Fibroblast of lung (primary cell): ENCODE results near the gene ZNHIT2. TPM values are rescaled to one million over a fixed set of nuclear protein-coding genes. Genes with fewer than 3 reads are reported as not detected.

Experiments used
- DNase-seq, 2 donors: peaks; one replicate each; pipeline versions ENCODE4 v3.0.0 to v3.0.0-alpha.2; 2010; ENCODE audit warnings: low read depth in 2 of 2
- H2AFZ ChIP-seq: 2 replicates; pipeline ENCODE4 v1.5.1; 2012; ENCODE audit warnings: low read length, control low read depth, inconsistent platforms
- H3K27ac ChIP-seq: 2 replicates; pipeline ENCODE4 v1.5.1; 2011; ENCODE audit warnings: low read length, control low read depth; ENCODE audit not compliant: insufficient read depth
- H3K27me3 ChIP-seq: 2 replicates; pipeline ENCODE4 v1.5.1; 2011; ENCODE audit warnings: mild to moderate bottlenecking, low read length; ENCODE audit not compliant: control insufficient read depth, insufficient read depth
- H3K36me3 ChIP-seq: 2 replicates; pipeline ENCODE4 v1.5.1; 2011; ENCODE audit warnings: low read length; ENCODE audit not compliant: control insufficient read depth, insufficient read depth
- H3K4me1 ChIP-seq: 2 replicates; pipeline ENCODE4 v1.5.1; 2011; ENCODE audit warnings: low read length; ENCODE audit not compliant: control insufficient read depth, insufficient read depth; ENCODE audit errors: extremely low read depth
- H3K4me2 ChIP-seq: 2 replicates; pipeline ENCODE4 v1.5.1; 2011; ENCODE audit warnings: low read length, control low read depth; ENCODE audit not compliant: insufficient read depth; ENCODE audit errors: extremely low read depth
- H3K4me3 ChIP-seq, 4 experiments: fragments of 200-600 bp in 1 of 4; sonication (generic) in 1 of 4; replicated peaks in 1 of 4; 2 replicates each; pipeline ENCODE4 v1.5.1; 2011 to 2016; ENCODE audit warnings: low read length in 4 of 4, low read depth in 3 of 4, mild to moderate bottlenecking in 3 of 4, control low read depth in 2 of 4, inconsistent platforms in 1 of 4, mixed read lengths in 1 of 4; ENCODE audit not compliant: insufficient read depth in 1 of 4; ENCODE audit errors: control extremely low read depth in 1 of 4
- H3K79me2 ChIP-seq: 2 replicates; pipeline ENCODE4 v1.5.1; 2012; ENCODE audit warnings: mild to moderate bottlenecking, low read length, inconsistent platforms; ENCODE audit not compliant: control insufficient read depth, insufficient read depth
- H3K9ac ChIP-seq: 2 replicates; pipeline ENCODE4 v1.5.1; 2011; ENCODE audit warnings: mild to moderate bottlenecking, low read length, control low read depth; ENCODE audit not compliant: insufficient read depth
- H3K9me3 ChIP-seq: 2 replicates; pipeline ENCODE4 v1.5.1; 2012; ENCODE audit warnings: low read depth, low read length; ENCODE audit not compliant: control insufficient read depth, insufficient read depth
- H4K20me1 ChIP-seq: 2 replicates; pipeline ENCODE4 v1.5.1; 2011; ENCODE audit warnings: low read length; ENCODE audit not compliant: control insufficient read depth, insufficient read depth; ENCODE audit errors: extremely low read depth
- CTCF ChIP-seq, 2 donors: IDR thresholded peaks in 1 of 2; conservative IDR thresholded peaks in 1 of 2; 1 replicate in 1 of 2; 2 replicates in 1 of 2; pipeline ENCODE4 v1.5.1; 2011 to 2012; ENCODE audit warnings: low read length in 2 of 2, control low read depth in 1 of 2, inconsistent platforms in 1 of 2, low read depth in 1 of 2, mild to moderate bottlenecking in 1 of 2
- EZH2 ChIP-seq: IDR thresholded peaks from 2 replicates; pipeline ENCODE4 v1.5.1; 2012; ENCODE audit warnings: low read length, control low read depth, mild to moderate bottlenecking; ENCODE audit errors: missing control alignments
- polyA plus RNA-seq, 2 donors: library from polyadenylated mRNA; depleted of rRNA in 1 of 2; stranded (reverse) in 1 of 2; unstranded in 1 of 2; fragments of >200 nt; gene quantifications; 2 replicates each; pipeline ENCODE4 v1.2.1, GENCODE V29; 2011 to 2012; ENCODE audit warnings: missing spikeins in 1 of 2
- total RNA-seq: library from RNA; depleted of rRNA; stranded (reverse); fragments of >200 nt; gene quantifications from 2 replicates; pipeline ENCODE4 v1.2.1, GENCODE V29; 2014

ZNHIT2 gene
- total and polyA plus RNA-seq, 2 donors (not counting 1 experiment from before 2014, with no cell fraction given): 1.4 to 13.2 TPM

DNA sequence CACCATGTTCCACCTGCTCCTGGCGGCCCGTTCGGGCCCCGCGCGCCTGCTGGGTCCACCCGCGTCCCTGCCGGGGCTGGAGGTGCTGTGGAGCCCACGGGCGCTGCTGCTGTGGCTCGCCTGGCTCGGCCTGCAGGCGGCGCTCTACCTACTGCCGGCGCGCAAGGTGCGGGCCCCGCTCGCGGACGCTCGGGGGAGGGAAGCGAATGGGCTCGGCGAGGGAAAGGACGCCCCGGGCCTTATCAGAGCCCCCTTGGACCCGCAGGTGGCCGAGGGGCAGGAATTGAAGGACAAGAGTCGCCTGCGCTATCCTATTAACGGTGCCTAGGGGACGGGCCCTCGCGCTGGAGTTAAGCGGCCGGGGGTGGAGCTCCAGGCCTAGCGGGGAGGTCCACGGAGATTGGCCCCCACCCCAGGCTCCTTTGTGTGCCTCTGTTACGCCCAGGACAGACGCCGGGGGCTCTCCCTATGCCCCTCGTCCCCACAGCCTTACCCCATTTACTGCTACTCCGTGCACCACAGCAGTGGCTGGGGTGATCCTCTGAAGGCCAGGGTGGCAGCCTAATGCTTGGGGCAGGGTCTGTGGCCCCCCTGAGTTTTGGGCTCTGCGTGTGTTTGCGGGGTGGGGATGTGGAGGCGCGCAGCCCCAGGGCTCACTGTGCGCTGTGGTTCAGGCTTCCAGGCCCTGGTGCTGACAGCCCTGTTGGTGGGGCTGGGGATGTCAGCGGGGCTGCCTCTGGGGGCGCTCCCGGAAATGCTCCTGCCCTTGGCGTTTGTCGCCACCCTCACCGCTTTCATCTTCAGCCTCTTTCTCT, 4.7 kb downstream of the ZNHIT2 start:
- H2AFZ ChIP-seq: peak overlapping the region; percentile 37

GRCh38 chr11:65111744-65112545, 5.6 kb downstream of the ZNHIT2 start, which contains the start of gene TM7SF2:
Gene TM7SF2, plus strand, starts transcription at chr11:65111872. Its CDS starts 144 bp downstream, at chr11:65112016.
- Histone ChIP-seq H3K4me3 (peak within 1 kb of the TSS; percentile 55 to 68 (median 63)), H2AFZ (peak within 1 kb of the TSS; percentile 37), H3K4me1 (peaks cover 19% of the 10 kb centered on the region), H3K9ac (peak within 1 kb of the TSS; percentile 51), H3K9me3 (no peaks in the 10 kb centered on the region), H3K79me2 (peaks cover 13% of the 10 kb centered on the region), H4K20me1 (no peaks in the 10 kb centered on the region), H3K27ac (no peak within 1 kb of the TSS), H3K27me3 (no peaks in the 10 kb centered on the region), H3K4me2 (peak within 1 kb of the TSS; percentile 96), H3K36me3 (peaks cover 13% of the 10 kb centered on the region)
- TF ChIP-seq EZH2 (no peak), CTCF (conservative IDR thresholded peaks at IDR 0.05 in 1 of 2, IDR thresholded peaks at IDR 0.05 in 1 of 2; ENCODE audit: low read depth in 1 of 2, low read length in 2 of 2) (no peak)
- DNase-seq: peak; percentile 88 to 90

More for the DNA sequence above, 4.7 kb downstream of the ZNHIT2 start:
- peak overlapping the region; percentile 10 for H3K27ac ChIP-seq
- H3K36me3 ChIP-seq: peaks cover 13% of the 10 kb centered on the region
- peaks cover 19% of the 10 kb centered on the region for H3K4me1 ChIP-seq
- H4K20me1 ChIP-seq: no peaks in the 10 kb centered on the region
- peak overlapping the region; percentile 51 for H3K9ac ChIP-seq
- peak; percentile 20 to 44 for DNase-seq
- H3K4me2 ChIP-seq: peak overlapping the region; percentile 96
- H3K9me3 ChIP-seq: no peaks in the 10 kb centered on the region
- no peaks in the 10 kb centered on the region for H3K27me3 ChIP-seq
- TF ChIP-seq EZH2 (no peak), CTCF (conservative IDR thresholded peaks at IDR 0.05 in 1 of 2, IDR thresholded peaks at IDR 0.05 in 1 of 2; ENCODE audit: low read depth in 1 of 2, low read length in 2 of 2) (peak; percentile 56 to 69)
- H3K4me3 ChIP-seq: peak overlapping the region; percentile 55 to 68 (median 62)
- peaks cover 13% of the 10 kb centered on the region for H3K79me2 ChIP-seq

DNA sequence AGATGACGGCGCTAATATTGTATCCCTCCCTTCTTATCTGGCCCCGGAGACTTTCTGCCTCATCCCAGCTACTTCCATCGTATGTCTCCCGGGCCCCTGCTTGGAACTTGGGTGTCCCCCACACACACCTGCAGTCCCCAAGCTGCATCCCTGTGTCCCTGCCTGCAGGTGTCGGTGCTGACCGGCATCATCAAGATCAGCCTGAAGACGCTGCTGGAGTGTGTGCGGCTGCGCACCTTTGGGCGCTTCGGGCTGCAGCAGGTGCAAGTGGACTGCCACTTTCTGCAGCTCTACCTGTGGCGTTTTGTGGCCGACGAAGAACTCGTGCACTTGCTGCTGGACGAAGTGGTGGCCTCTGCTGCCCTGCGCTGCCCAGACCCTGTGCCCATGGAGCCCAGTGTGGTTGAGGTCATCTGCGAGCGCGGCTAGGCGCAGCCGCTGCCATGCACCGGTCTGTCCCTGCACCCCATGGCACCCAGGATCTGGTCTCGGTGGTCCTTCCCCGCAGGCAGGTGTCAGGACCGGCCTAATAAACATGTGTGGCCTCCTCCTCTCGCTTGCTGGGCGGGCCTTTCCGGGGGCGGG, 6.2 kb downstream of the ZNHIT2 start:
- H4K20me1 ChIP-seq: no peaks in the 10 kb centered on the region
- no peak overlapping the region for H3K4me2 ChIP-seq

More for the DNA sequence above, 6.2 kb downstream of the ZNHIT2 start:
- Histone ChIP-seq H3K27me3 (no peaks in the 10 kb centered on the region), H2AFZ (no peak overlapping the region), H3K4me1 (peaks cover 17% of the 10 kb centered on the region), H3K36me3 (peaks cover 13% of the 10 kb centered on the region), H3K9ac (no peak overlapping the region), H3K4me3 (no peak overlapping the region), H3K27ac (no peak overlapping the region), H3K9me3 (no peaks in the 10 kb centered on the region), H3K79me2 (peaks cover 8% of the 10 kb centered on the region)
- TF ChIP-seq EZH2 (no peak), CTCF (conservative IDR thresholded peaks at IDR 0.05 in 1 of 2, IDR thresholded peaks at IDR 0.05 in 1 of 2; ENCODE audit: low read depth in 1 of 2, low read length in 2 of 2) (no peak)
- no peak for DNase-seq
